H9 (cell line): ENCODE measurements around the gene HUNK. TPM values are rescaled to one million over a fixed set of nuclear protein-coding genes. Genes with fewer than 3 reads are reported as not detected.

Source experiments
- DNase-seq: peaks from one replicate; pipeline ENCODE4 v3.0.0-alpha.2; 2017
- H2AFZ ChIP-seq: one replicate; pipeline ENCODE4 v1.6.1; 2013; ENCODE audit warnings: mild to moderate bottlenecking, low read length, control low read depth, moderate library complexity
- H2AK5ac ChIP-seq: 2 replicates; pipeline ENCODE4 v1.6.1; 2013; ENCODE audit warnings: low read length, control low read depth, mixed read lengths; ENCODE audit not compliant: insufficient read length
- H2BK120ac ChIP-seq: one replicate; pipeline ENCODE4 v1.6.1; 2013; ENCODE audit warnings: low read depth, mild to moderate bottlenecking, low read length, control low read depth, inconsistent platforms; ENCODE audit not compliant: poor library complexity, severe bottlenecking
- H2BK12ac ChIP-seq: 2 replicates; pipeline ENCODE4 v1.6.1; 2013; ENCODE audit warnings: low read length, control low read depth, mixed read lengths, low read depth; ENCODE audit not compliant: insufficient read length
- H2BK15ac ChIP-seq: 2 replicates; pipeline ENCODE4 v1.6.1; 2013; ENCODE audit warnings: low read depth, low read length, control low read depth
- H2BK20ac ChIP-seq: one replicate; pipeline ENCODE4 v1.6.1; 2013; ENCODE audit warnings: low read depth, mild to moderate bottlenecking, low read length, control low read depth, inconsistent platforms; ENCODE audit not compliant: poor library complexity, severe bottlenecking
- H2BK5ac ChIP-seq: 2 replicates; pipeline ENCODE4 v1.6.1; 2013; ENCODE audit warnings: low read length, control low read depth, mixed read lengths; ENCODE audit not compliant: insufficient read length
- H3K14ac ChIP-seq: 2 replicates; pipeline ENCODE4 v1.6.1; 2013; ENCODE audit warnings: low read length, control low read depth; ENCODE audit not compliant: insufficient read depth
- H3K18ac ChIP-seq: 2 replicates; pipeline ENCODE4 v1.6.1; 2013; ENCODE audit warnings: low read depth, mild to moderate bottlenecking, mixed read lengths, low read length, control low read depth; ENCODE audit not compliant: insufficient read length
- H3K23ac ChIP-seq: 2 replicates; pipeline ENCODE4 v1.6.1; 2013; ENCODE audit warnings: low read length, control low read depth, mixed read lengths, low read depth; ENCODE audit not compliant: insufficient read length
- H3K23me2 ChIP-seq: 2 replicates; pipeline ENCODE4 v1.6.1; 2013; ENCODE audit warnings: low read depth, mild to moderate bottlenecking, mixed read lengths, low read length, control low read depth; ENCODE audit not compliant: insufficient read length, poor library complexity, severe bottlenecking
- H3K27ac ChIP-seq: 2 replicates; pipeline ENCODE4 v1.5.1; 2013; ENCODE audit warnings: low read length, control low read depth, mixed read lengths, low read depth; ENCODE audit not compliant: insufficient read length
- H3K27me3 ChIP-seq: 2 replicates; pipeline ENCODE4 v1.6.1; 2013; ENCODE audit warnings: low read length, control low read depth, inconsistent platforms; ENCODE audit not compliant: insufficient read depth
- H3K4ac ChIP-seq: 2 replicates; pipeline ENCODE4 v1.6.1; 2013; ENCODE audit warnings: low read depth, mild to moderate bottlenecking, control low read depth, inconsistent platforms, low read length, moderate library complexity
- H3K4me1 ChIP-seq: 2 replicates; pipeline ENCODE4 v1.6.1; 2013; ENCODE audit warnings: low read length, control low read depth, inconsistent platforms; ENCODE audit not compliant: insufficient read depth
- H3K4me2 ChIP-seq: 2 replicates; pipeline ENCODE4 v1.6.1; 2013; ENCODE audit warnings: low read length, control low read depth, mixed read lengths; ENCODE audit not compliant: insufficient read length, insufficient read depth
- H3K56ac ChIP-seq: 2 replicates; pipeline ENCODE4 v1.6.1; 2013; ENCODE audit warnings: low read depth, mild to moderate bottlenecking, mixed read lengths, low read length, control low read depth; ENCODE audit not compliant: insufficient read length
- H3K79me1 ChIP-seq: 2 replicates; pipeline ENCODE4 v1.6.1; 2013; ENCODE audit warnings: low read depth, mild to moderate bottlenecking, moderate library complexity, low read length, control low read depth, inconsistent platforms; ENCODE audit not compliant: insufficient read depth, poor library complexity, severe bottlenecking
- H3K79me2 ChIP-seq: 2 replicates; pipeline ENCODE4 v1.6.1; 2013; ENCODE audit warnings: low read length, control low read depth, inconsistent platforms; ENCODE audit not compliant: insufficient read depth
- H3K9ac ChIP-seq: 2 replicates; pipeline ENCODE4 v1.6.1; 2013; ENCODE audit warnings: low read length, control low read depth, mixed read lengths; ENCODE audit not compliant: insufficient read length; ENCODE audit errors: extremely low read depth
- H3K9me3 ChIP-seq: one replicate; pipeline ENCODE4 v1.6.1; 2013; ENCODE audit warnings: low read depth, low read length, inconsistent platforms; ENCODE audit not compliant: control insufficient read depth
- H3T11ph ChIP-seq: one replicate; pipeline ENCODE4 v1.6.1; 2013; ENCODE audit warnings: mild to moderate bottlenecking, low read length, control low read depth, inconsistent platforms
- H4K20me1 ChIP-seq: one replicate; pipeline ENCODE4 v1.6.1; 2013; ENCODE audit not compliant: control insufficient read depth, insufficient read length, insufficient read depth
- H4K5ac ChIP-seq: 2 replicates; pipeline ENCODE4 v1.6.1; 2013; ENCODE audit warnings: low read depth, mild to moderate bottlenecking, mixed read lengths, low read length, control low read depth; ENCODE audit not compliant: insufficient read length
- H4K8ac ChIP-seq: replicated peaks from 2 replicates; pipeline ENCODE4 v1.6.1; 2013; ENCODE audit warnings: low read length, control low read depth, mixed read lengths, low read depth; ENCODE audit not compliant: insufficient read length
- H4K91ac ChIP-seq: 2 replicates; pipeline ENCODE4 v1.6.1; 2013; ENCODE audit warnings: low read depth, mild to moderate bottlenecking, moderate library complexity, mixed read lengths, low read length, control low read depth; ENCODE audit not compliant: insufficient read length
- H3K27ac Mint-ChIP-seq, 3 experiments: 2 replicates in 2 of 3; 3 replicates in 1 of 3; pipeline ENCODE4 v1.8.0; 2020 to 2021; ENCODE audit warnings: mixed read lengths in 3 of 3, mild to moderate bottlenecking in 1 of 3, moderate library complexity in 1 of 3
- H3K27me3 Mint-ChIP-seq: 2 replicates; pipeline ENCODE4 v1.8.0; 2021; ENCODE audit warnings: low read depth, mild to moderate bottlenecking, moderate library complexity, mixed read lengths
- H3K36me3 Mint-ChIP-seq, 3 experiments: 2 replicates in 2 of 3; 3 replicates in 1 of 3; pipeline ENCODE4 v1.8.0; 2020 to 2021; ENCODE audit warnings: low read depth in 3 of 3, mixed read lengths in 3 of 3; ENCODE audit not compliant: insufficient read depth in 1 of 3
- H3K4me1 Mint-ChIP-seq, 2 experiments: 2 replicates each; pipeline ENCODE4 v1.8.0; 2020; ENCODE audit warnings: mixed read lengths in 2 of 2
- H3K4me3 Mint-ChIP-seq, 2 experiments: 2 replicates in 1 of 2; 3 replicates in 1 of 2; pipeline ENCODE4 v1.8.0; 2020 to 2021; ENCODE audit warnings: mild to moderate bottlenecking in 2 of 2, mixed read lengths in 2 of 2, moderate library complexity in 1 of 2
- H3K9me3 Mint-ChIP-seq, 2 experiments: 2 replicates in 1 of 2; 3 replicates in 1 of 2; pipeline ENCODE4 v1.8.0; 2020; ENCODE audit warnings: mild to moderate bottlenecking in 2 of 2, mixed read lengths in 2 of 2, moderate library complexity in 1 of 2
- CTCF ChIP-seq: fragments of 200-600 bp; sonication (generic); conservative IDR thresholded peaks from 3 replicates; pipeline ENCODE4 v1.8.0; 2021; ENCODE audit warnings: antibody characterized with exemption, mild to moderate bottlenecking
- WGBS: extraction: QIAGEN DNeasy Blood & Tissue Kit; methylation state at CpG from one replicate; pipeline ENCODE4 v1.1.7; 2013; ENCODE audit warnings: missing lambda C conversion rate, low lambda C conversion rate, mixed read lengths; ENCODE audit not compliant: insufficient read length; ENCODE audit errors: extremely low coverage; 5-methylcytosine and 5-hydroxymethylcytosine counted together
- total RNA-seq: library from RNA; stranded (reverse); gene quantifications from 2 replicates; pipeline ENCODE4 v1.2.1, GENCODE V29; 2021

HUNK gene
- total RNA-seq, 1 experiment from 2014 or later, result 5.8 TPM

GRCh38 chr21:31988492-31989290 lies 115.9 kb downstream of the HUNK start:
- H3K27me3 ChIP-seq, result no peaks in the 10 kb centered on the region
- no peaks in the 10 kb centered on the region for H3K79me2 ChIP-seq
- H3K18ac ChIP-seq, result no peak overlapping the region
- peaks cover 0 to 7% (median 2%) of the 10 kb centered on the region in 3 experiments; a peak in 2 of 7 replicates for H3K36me3 Mint-ChIP-seq
- no CpG with 5 or more reads among the region's 4 CpGs for WGBS
- H3K4me2 ChIP-seq, result no peak overlapping the region
- H2BK15ac ChIP-seq, result no peak overlapping the region
- H2AFZ ChIP-seq, result no peak overlapping the region
- no peaks in the 10 kb centered on the region for H4K20me1 ChIP-seq
- H3K23me2 ChIP-seq, result no peaks in the 10 kb centered on the region
- H3K27me3 Mint-ChIP-seq, result no peaks in the 10 kb centered on the region
- no peak overlapping the region for H3K27ac Mint-ChIP-seq
- no peak overlapping the region for H3K4me3 Mint-ChIP-seq
- H2BK20ac ChIP-seq, result no peak overlapping the region
- H3K9me3 Mint-ChIP-seq, result no peaks in the 10 kb centered on the region
- no peaks in the 10 kb centered on the region for H3K79me1 ChIP-seq
- H3K14ac ChIP-seq, result no peak overlapping the region
- H2AK5ac ChIP-seq, result no peak overlapping the region
- DNase-seq, result no peak
- no peak overlapping the region for H3K9ac ChIP-seq
- H4K91ac ChIP-seq, result no peak overlapping the region
- H3K9me3 ChIP-seq, result no peaks in the 10 kb centered on the region
- H3T11ph ChIP-seq, result no peak overlapping the region
- H2BK120ac ChIP-seq, result no peak overlapping the region
- H2BK12ac ChIP-seq, result no peak overlapping the region
- H3K27ac ChIP-seq, result no peak overlapping the region
- H3K56ac ChIP-seq, result no peak overlapping the region
- no peak overlapping the region for H3K23ac ChIP-seq
- peaks cover 7% of the 10 kb centered on the region in 2 experiments; a peak in 3 of 4 replicates for H3K4me1 Mint-ChIP-seq
- no peak overlapping the region for H3K4ac ChIP-seq
- no peak overlapping the region for H2BK5ac ChIP-seq
- H3K4me1 ChIP-seq, result no peaks in the 10 kb centered on the region
- no peak overlapping the region for H4K8ac ChIP-seq
- no peak for TF ChIP-seq CTCF
- H4K5ac ChIP-seq, result no peak overlapping the region
